Heart left ventricle (tissue), 16 donors: Measurements from ENCODE around the gene GTF2A1L. TPM values are rescaled to one million over a fixed set of nuclear protein-coding genes. Genes with fewer than 3 reads are reported as not detected.

Experiments
- ATAC-seq, 4 donors: fragments of 200-7000 bp; cut with Tn5 transposase; one replicate each; pipeline ENCODE4 v1.9.1; 2020 to 2022; ENCODE audit warnings: moderate library complexity in 4 of 4, mild to moderate bottlenecking in 3 of 4, moderate number of reproducible peaks in 1 of 4
- DNase-seq, 5 donors: peaks; one replicate each; pipeline ENCODE4 v3.0.0-alpha.2; 2020
- H3K27ac ChIP-seq, 12 donors: fragments of 200-600 bp; sonication (generic) in 4 of 12; one replicate each; pipeline versions ENCODE4 v1.5.0 to v1.8.0; 2016 to 2022; ENCODE audit warnings: mild to moderate bottlenecking in 2 of 12
- H3K27me3 ChIP-seq, 9 donors: fragments of 200-600 bp; sonication (generic) in 2 of 9; one replicate each; pipeline versions ENCODE4 v1.5.1 to v1.8.0; 2016 to 2022; ENCODE audit warnings: mild to moderate bottlenecking in 3 of 9
- H3K36me3 ChIP-seq, 9 donors: fragments of 200-600 bp; sonication (generic) in 2 of 9; one replicate each; pipeline versions ENCODE4 v1.5.0 to v1.8.0; 2018 to 2022; ENCODE audit warnings: mild to moderate bottlenecking in 2 of 9
- H3K4me1 ChIP-seq, 12 donors: fragments of 200-600 bp; sonication (generic) in 4 of 12; one replicate each; pipeline versions ENCODE4 v1.5.0 to v1.8.0; 2016 to 2022; ENCODE audit warnings: mild to moderate bottlenecking in 3 of 12
- H3K4me3 ChIP-seq, 12 donors: fragments of 200-600 bp; sonication (generic) in 4 of 12; one replicate each; pipeline versions ENCODE4 v1.5.0 to v1.8.0; 2017 to 2022; ENCODE audit warnings: mild to moderate bottlenecking in 9 of 12, moderate library complexity in 4 of 12
- H3K9me3 ChIP-seq, 12 donors: fragments of 200-600 bp; sonication (generic) in 4 of 12; one replicate each; pipeline versions ENCODE4 v1.5.0 to v1.8.0; 2016 to 2022; ENCODE audit warnings: mild to moderate bottlenecking in 1 of 12
- CTCF ChIP-seq, 12 donors: fragments of 200-600 bp; sonication (generic) in 4 of 12; IDR thresholded peaks; one replicate each; pipeline versions ENCODE4 v1.5.0 to v1.8.0; 2018 to 2022; ENCODE audit warnings: antibody characterized with exemption in 12 of 12, mild to moderate bottlenecking in 5 of 12
- POLR2A ChIP-seq, 2 donors: fragments of 450-650 bp; IDR thresholded peaks; one replicate each; pipeline ENCODE4 v1.6.1; 2017; ENCODE audit warnings: antibody characterized with exemption in 2 of 2, mild to moderate bottlenecking in 2 of 2, moderate library complexity in 2 of 2
- WGBS, 4 donors: extraction: QIAGEN DNeasy Blood & Tissue Kit in 2 of 4; methylation state at CpG; one replicate each; pipeline versions ENCODE4 v1.1.5 to v1.1.7; 2013 to 2018; 5-methylcytosine and 5-hydroxymethylcytosine counted together
- intact Hi-C, 10 donors: fragments of 100-400 bp; cut with DNase I; formaldehyde crosslinking; loops; one replicate each; pipeline versions ENCODE4 v1.11.1 to v1.14.2; 2022
- polyA plus RNA-seq, 2 donors: library from polyadenylated mRNA; stranded (reverse); fragments of 200-250 nt; gene quantifications; one replicate each; pipeline ENCODE4 v1.2.3, GENCODE V29; 2013
- total RNA-seq, 9 donors: library from RNA; depleted of rRNA in 2 of 9; stranded (reverse); fragments of >200 nt in 2 of 9; fragmentation: NEBNext Ultra II Directional in 3 of 9; extraction: Animal tissue kit (Norgen Biotek cat#: 25700) in 3 of 9; gene quantifications; one replicate each; pipeline versions ENCODE4 v1.1.0 to v1.2.4, GENCODE V29; 2016 to 2023
- donor health status: ischemic (EF 13 %, LVEDD 7.1; RV severe dilation, severe dysfunction).
- donor health status: healthy with polysubstance abuse.
- donor health status: DM: no; HTN: yes; CAD: no.
- donor health status: DM: no; HTN: no; CAD: no.
- donor health status: ischemic (EF 25% LVEDD 6.9; RV normal size, moderate dysfunction).
- donor health status: ischemic (EF 25% LVEDD 5.7; RV mildly dilated, moderate dysfunction).
- donor health status: healthy.
- donor health status: DM: yes; HTN: yes; CAD: no.
- donor health status: ischemic (EF 35%, LVEDD 5.7; RV mildly dilated, moderate dysfunction).
- donor health status: nonischemic (EF 11% LVEDD 7.7; RV severe dilation, severe dysfunction).
- donor health status: DM: yes; HTN: yes; CAD: no.
- donor health status: PGD.
- donor health status: ischemic (EF 29% LVEDD 5.4; RV normal size, mild dysfunction).
- donor health status: nonischemic (EF 23%, LVEDD 6.1; RV moderate dilation, normal function).

Gene GTF2A1L
- total and polyA plus RNA-seq, 11 donors = 0.14 to 0.95 (median 0.63) TPM; not detected in 8

- ATAC-seq (peak in 3 of 4 donors; percentile 69 to 87 (median 79)), DNase-seq (peak in 1 of 5 donors; percentile 14)
- TF ChIP-seq CTCF (IDR thresholded peaks at IDR 0.05) (no peak), POLR2A (IDR thresholded peaks at IDR 0.05) (no peak)
- H3K27me3 ChIP-seq = no peaks in the 10 kb centered on the region
- H3K4me1 ChIP-seq = peaks cover 0 to 14% (median 3%) of the 10 kb centered on the region in 12 donors
- intact Hi-C loops = loop anchor here in 3 of 10 donors (5.0 to 10.0 kb wide), 2 partner anchors 123 to 126 kb away; no protein-coding TSS in a partner anchor
- no peaks in the 10 kb centered on the region for H3K9me3 ChIP-seq
- peak overlapping the region in 2 of 12 donors; percentile 57 to 60 for H3K27ac ChIP-seq
- H3K36me3 ChIP-seq = no peaks in the 10 kb centered on the region
- WGBS, 4 donors = 53 to 65% (median 58%) methylated on average over 2 of the region's 2 CpGs
- H3K4me3 ChIP-seq = no peak overlapping the region
Observed at GRCh38 chr2:48728295-48728694, 110.6 kb downstream of the GTF2A1L start.

DNA sequence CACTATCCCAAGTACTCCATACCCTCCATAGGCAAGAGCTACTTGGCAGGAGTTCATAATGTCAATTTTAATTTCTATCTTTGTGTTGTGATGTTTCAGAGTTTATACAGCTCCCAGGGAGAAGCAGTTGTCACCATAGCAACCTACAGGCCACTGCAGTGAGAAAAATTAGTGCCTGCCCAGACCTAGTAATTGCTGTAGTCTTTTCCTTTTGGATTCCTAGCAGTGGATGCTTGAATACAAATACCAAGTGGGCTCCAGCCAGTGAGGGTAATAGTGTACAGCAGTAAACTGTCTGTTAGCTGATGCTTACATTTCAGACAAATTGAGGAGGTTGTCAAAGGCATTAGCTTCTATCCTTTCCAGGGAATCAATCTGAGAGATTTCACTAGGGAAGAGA is 111.2 kb downstream of the GTF2A1L start:
- no peak for ATAC-seq
- intact Hi-C loops = loop anchor here in 3 of 10 donors (5.0 to 10.0 kb wide), 2 partner anchors 124 to 127 kb away; no protein-coding TSS in a partner anchor

More for the DNA sequence above, 111.2 kb downstream of the GTF2A1L start:
- TF ChIP-seq POLR2A (IDR thresholded peaks at IDR 0.05) (no peak), CTCF (IDR thresholded peaks at IDR 0.05) (no peak)
- Histone ChIP-seq H3K9me3 (no peaks in the 10 kb centered on the region), H3K27me3 (no peaks in the 10 kb centered on the region), H3K4me3 (no peak overlapping the region), H3K36me3 (no peaks in the 10 kb centered on the region), H3K27ac (peak overlapping the region in 1 of 12 donors; percentile 60), H3K4me1 (peaks cover 0 to 14% (median 3%) of the 10 kb centered on the region in 12 donors)
- no peak for DNase-seq

Other genes with a start within 250 kb of the GTF2A1L start
- gene PPP1R21, start 177.1 kb upstream of the GTF2A1L start, total RNA-seq = 10 to 100 TPM in 7 of 9 donors, 1 to 10 TPM in 2; 8.6 to 18.9 (median 12.1) TPM
- gene PPP1R21, start 177.1 kb upstream of the GTF2A1L start, polyA plus RNA-seq = 10 to 100 TPM; 10.4 to 16.3 TPM
- gene STON1, start 87.7 kb upstream of the GTF2A1L start, total RNA-seq = 1 to 10 TPM; 2.8 to 8.6 (median 4.6) TPM
- gene STON1, start 87.7 kb upstream of the GTF2A1L start, polyA plus RNA-seq = 1 to 10 TPM; 2.6 TPM
- gene LHCGR, start 137.9 kb downstream of the GTF2A1L start, total RNA-seq = 1 to 10 TPM in 2 of 9 donors, under 1 TPM in 2, not detected in 5; 0.09 to 1.4 (median 0.73) TPM
- gene LHCGR, start 137.9 kb downstream of the GTF2A1L start, polyA plus RNA-seq = under 1 TPM in 1 of 2 donors, not detected in 1; 0.30 TPM